ENCODE data around the gene OSBPL10.

DNA sequence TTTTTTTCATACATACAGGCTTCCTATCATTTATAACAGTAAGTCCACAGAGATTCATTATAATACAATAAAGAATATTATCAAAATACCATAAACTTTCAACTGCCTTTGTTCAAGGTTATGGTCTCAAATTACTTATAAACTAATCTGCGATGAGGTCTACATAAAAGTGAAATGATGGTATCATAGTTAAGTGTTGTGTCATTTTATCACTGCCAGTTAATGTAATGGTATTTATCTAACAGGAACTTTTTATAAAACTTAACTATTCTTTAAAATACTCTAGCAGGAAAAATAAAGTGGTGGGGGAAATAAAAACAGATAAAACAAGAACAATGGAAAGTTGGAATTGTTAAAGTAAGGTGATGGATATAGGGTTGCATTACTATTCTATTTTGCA lies 153.1 kb downstream of the OSBPL10 start:
- TF ChIP-seq, protein P1, sequence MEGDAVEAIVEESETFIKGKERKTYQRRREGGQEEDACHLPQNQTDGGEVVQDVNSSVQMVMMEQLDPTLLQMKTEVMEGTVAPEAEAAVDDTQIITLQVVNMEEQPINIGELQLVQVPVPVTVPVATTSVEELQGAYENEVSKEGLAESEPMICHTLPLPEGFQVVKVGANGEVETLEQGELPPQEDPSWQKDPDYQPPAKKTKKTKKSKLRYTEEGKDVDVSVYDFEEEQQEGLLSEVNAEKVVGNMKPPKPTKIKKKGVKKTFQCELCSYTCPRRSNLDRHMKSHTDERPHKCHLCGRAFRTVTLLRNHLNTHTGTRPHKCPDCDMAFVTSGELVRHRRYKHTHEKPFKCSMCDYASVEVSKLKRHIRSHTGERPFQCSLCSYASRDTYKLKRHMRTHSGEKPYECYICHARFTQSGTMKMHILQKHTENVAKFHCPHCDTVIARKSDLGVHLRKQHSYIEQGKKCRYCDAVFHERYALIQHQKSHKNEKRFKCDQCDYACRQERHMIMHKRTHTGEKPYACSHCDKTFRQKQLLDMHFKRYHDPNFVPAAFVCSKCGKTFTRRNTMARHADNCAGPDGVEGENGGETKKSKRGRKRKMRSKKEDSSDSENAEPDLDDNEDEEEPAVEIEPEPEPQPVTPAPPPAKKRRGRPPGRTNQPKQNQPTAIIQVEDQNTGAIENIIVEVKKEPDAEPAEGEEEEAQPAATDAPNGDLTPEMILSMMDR (conservative IDR thresholded peaks at IDR 0.05 in 1 of 2, IDR thresholded peaks at IDR 0.05 in 1 of 2; ENCODE audit: low read depth in 1 of 2, low read length in 2 of 2), result no peak
- no peak for TF ChIP-seq EZH2 (IDR thresholded peaks at IDR 0.05; ENCODE audit: low read length, missing control alignments)

Measured in fibroblast of lung (primary cell).